ENCODE measurements around the gene KLF11.
"Not testable (repeated sequence)": the region's sequence is repeated elsewhere in the genome, so short reads cannot be mapped to it uniquely, and the experiment has no call there.

Gene KLF11

GRCh38 chr2:10087360-10087759 lies 44.0 kb downstream of the KLF11 start:
- no peak for DNase-seq

- no peak for DNase-seq
Measured at GRCh38 chr2:10089565-10090190, 46.3 kb downstream of the KLF11 start.

- DNase-seq, result no peak
Measured at GRCh38 chr2:10091182-10091888, 48.0 kb downstream of the KLF11 start.

- DNase-seq, result not testable (repeated sequence)
Measured at GRCh38 chr2:10091889-10092244, 48.5 kb downstream of the KLF11 start.

GRCh38 chr2:10094271-10094814 lies 51.0 kb downstream of the KLF11 start:
- no peak for DNase-seq

GRCh38 chr2:10095175-10095574 lies 51.8 kb downstream of the KLF11 start:
- no peak for DNase-seq

GRCh38 chr2:10096641-10097040 lies 53.3 kb downstream of the KLF11 start:
- no peak for DNase-seq

GRCh38 chr2:10097352-10098148 lies 54.2 kb downstream of the KLF11 start:
- DNase-seq, result peak; percentile 53

GRCh38 chr2:10101491-10101890 lies 58.1 kb downstream of the KLF11 start:
- DNase-seq, result no peak

GRCh38 chr2:10103179-10103578 lies 59.8 kb downstream of the KLF11 start:
- no peak for DNase-seq

All from HCEC 1CT (cell line).